Osteoblast (primary cell): Measurements from ENCODE around the gene ASTE1. TPM values are rescaled to one million over a fixed set of nuclear protein-coding genes. Genes with fewer than 3 reads are reported as not detected.

Experiments used
- DNase-seq: peaks from one replicate; pipeline ENCODE4 v3.0.0; 2011; ENCODE audit warnings: low spot score, mixed read lengths; ENCODE audit not compliant: insufficient read length; ENCODE audit errors: missing footprints
- H2AFZ ChIP-seq: 2 replicates; pipeline ENCODE4 v1.6.0; 2011; ENCODE audit warnings: mild to moderate bottlenecking, low read length
- H3K27ac ChIP-seq: 2 replicates; pipeline ENCODE4 v1.5.1; 2011; ENCODE audit warnings: mild to moderate bottlenecking, low read depth, low read length, moderate library complexity
- H3K27me3 ChIP-seq: 2 replicates; pipeline ENCODE4 v1.6.0; 2012; ENCODE audit warnings: mild to moderate bottlenecking, control low read depth, inconsistent platforms, low read length, moderate library complexity; ENCODE audit not compliant: insufficient read depth
- H3K36me3 ChIP-seq: 2 replicates; pipeline ENCODE4 v1.5.1; 2011; ENCODE audit warnings: mild to moderate bottlenecking, low read length, control low read depth, moderate library complexity; ENCODE audit not compliant: insufficient read depth
- H3K4me1 ChIP-seq: 2 replicates; pipeline ENCODE4 v1.5.1; 2011; ENCODE audit warnings: mild to moderate bottlenecking, low read length, control low read depth, moderate library complexity; ENCODE audit not compliant: insufficient read depth
- H3K4me2 ChIP-seq: 2 replicates; pipeline ENCODE4 v1.6.0; 2011; ENCODE audit warnings: mild to moderate bottlenecking, low read length; ENCODE audit not compliant: insufficient read depth
- H3K4me3 ChIP-seq: fragments of 200-600 bp; sonication (generic); 3 replicates; pipeline ENCODE4 v1.5.1; 2012; ENCODE audit warnings: mild to moderate bottlenecking, low read length, inconsistent platforms; ENCODE audit not compliant: insufficient read depth
- H3K79me2 ChIP-seq: 2 replicates; pipeline ENCODE4 v1.6.0; 2012; ENCODE audit warnings: mild to moderate bottlenecking, low read length, control low read depth, inconsistent platforms; ENCODE audit not compliant: insufficient read depth
- H3K9me3 ChIP-seq: 2 replicates; pipeline ENCODE4 v1.5.1; 2011; ENCODE audit warnings: low read depth, low read length, control low read depth
- H4K20me1 ChIP-seq: 2 replicates; pipeline ENCODE4 v1.6.0; 2012; ENCODE audit warnings: mild to moderate bottlenecking, low read length, control low read depth; ENCODE audit not compliant: insufficient read depth
- total RNA-seq: library from RNA; depleted of rRNA; stranded (reverse); fragments of >200 nt; gene quantifications from 2 replicates; pipeline ENCODE4 v1.2.3, GENCODE V29; 2012
- TF ChIP-seq, protein P1 (sequence below): IDR thresholded peaks from 2 replicates; pipeline ENCODE4 v1.5.1; 2011; ENCODE audit warnings: mild to moderate bottlenecking, low read depth, low read length, moderate library complexity; ENCODE audit errors: extremely low read depth

ASTE1 gene
- total RNA-seq, 1 donor: 9.8 TPM

DNA sequence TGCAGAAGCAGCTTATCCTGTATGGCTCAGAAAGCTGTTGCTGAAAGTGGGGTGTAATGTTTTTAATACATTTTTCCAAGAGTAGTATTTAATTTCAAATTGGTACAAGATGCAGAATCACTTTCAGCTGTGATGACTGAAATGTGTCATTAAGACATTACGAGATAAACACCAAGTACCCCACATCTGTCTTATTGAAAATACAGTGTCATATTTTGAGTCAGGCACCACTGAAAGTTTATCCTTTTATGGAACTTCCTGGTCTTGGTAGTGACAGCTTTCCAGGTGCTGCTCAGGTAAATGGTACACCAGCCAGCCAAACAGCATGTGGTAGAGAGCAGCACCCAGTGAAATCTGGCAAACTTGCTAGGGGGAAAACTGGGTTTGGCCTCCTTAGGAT is 16.9 kb downstream of the ASTE1 start:
- no peaks in the 10 kb centered on the region for H3K27me3 ChIP-seq
- H3K79me2 ChIP-seq: no peaks in the 10 kb centered on the region
- H3K36me3 ChIP-seq: peaks cover 38% of the 10 kb centered on the region
- no peak overlapping the region for H3K4me2 ChIP-seq
- H4K20me1 ChIP-seq: no peaks in the 10 kb centered on the region
- H3K27ac ChIP-seq: no peak overlapping the region
- no peak overlapping the region for H2AFZ ChIP-seq
- no peaks in the 10 kb centered on the region for H3K4me1 ChIP-seq
- no peaks in the 10 kb centered on the region for H3K9me3 ChIP-seq
- no peak overlapping the region for H3K4me3 ChIP-seq
- DNase-seq: no peak
- TF ChIP-seq, protein P1, sequence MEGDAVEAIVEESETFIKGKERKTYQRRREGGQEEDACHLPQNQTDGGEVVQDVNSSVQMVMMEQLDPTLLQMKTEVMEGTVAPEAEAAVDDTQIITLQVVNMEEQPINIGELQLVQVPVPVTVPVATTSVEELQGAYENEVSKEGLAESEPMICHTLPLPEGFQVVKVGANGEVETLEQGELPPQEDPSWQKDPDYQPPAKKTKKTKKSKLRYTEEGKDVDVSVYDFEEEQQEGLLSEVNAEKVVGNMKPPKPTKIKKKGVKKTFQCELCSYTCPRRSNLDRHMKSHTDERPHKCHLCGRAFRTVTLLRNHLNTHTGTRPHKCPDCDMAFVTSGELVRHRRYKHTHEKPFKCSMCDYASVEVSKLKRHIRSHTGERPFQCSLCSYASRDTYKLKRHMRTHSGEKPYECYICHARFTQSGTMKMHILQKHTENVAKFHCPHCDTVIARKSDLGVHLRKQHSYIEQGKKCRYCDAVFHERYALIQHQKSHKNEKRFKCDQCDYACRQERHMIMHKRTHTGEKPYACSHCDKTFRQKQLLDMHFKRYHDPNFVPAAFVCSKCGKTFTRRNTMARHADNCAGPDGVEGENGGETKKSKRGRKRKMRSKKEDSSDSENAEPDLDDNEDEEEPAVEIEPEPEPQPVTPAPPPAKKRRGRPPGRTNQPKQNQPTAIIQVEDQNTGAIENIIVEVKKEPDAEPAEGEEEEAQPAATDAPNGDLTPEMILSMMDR: no peak

DNA sequence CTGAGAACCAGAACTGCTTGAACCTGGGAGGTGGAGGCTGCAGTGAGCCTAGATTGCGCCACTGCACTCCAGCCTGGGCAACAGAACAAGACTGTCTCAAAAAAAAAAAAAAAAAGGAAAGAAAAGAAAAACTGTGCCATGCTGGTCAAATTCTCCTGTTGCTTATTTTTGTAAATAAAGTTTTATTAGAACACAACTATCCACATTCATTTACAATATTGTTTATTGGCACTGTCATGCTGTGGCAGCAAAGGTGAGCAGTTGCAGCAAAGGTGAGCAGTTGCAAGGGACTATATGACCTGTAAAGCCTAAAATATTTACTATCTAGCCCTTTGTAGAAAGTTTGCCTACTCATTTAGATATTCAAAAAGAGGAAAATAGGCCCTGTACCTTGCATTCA is 18.3 kb downstream of the ASTE1 start:
- no peak for DNase-seq

DNA sequence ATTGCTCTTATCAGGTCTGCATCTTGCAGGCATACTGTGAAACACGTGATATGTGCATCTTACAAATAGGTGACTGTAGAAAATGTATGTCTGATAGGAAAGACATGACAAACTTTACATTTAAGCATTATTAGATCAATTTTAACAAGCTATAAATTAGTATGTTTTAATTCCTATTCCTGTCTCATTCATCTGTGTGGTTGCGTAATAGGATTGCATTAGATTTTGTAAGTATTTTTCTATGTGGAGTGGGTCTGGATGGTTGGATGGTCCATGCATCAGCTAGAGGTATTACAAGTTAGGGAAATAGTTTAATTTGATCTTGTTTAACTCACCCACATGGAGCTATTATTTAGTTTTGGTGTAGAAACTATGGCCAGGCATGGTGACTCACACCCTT is 18.8 kb downstream of the ASTE1 start:
- peaks cover 32% of the 10 kb centered on the region for H3K36me3 ChIP-seq
- no peaks in the 10 kb centered on the region for H3K27me3 ChIP-seq
- no peak for DNase-seq
- no peaks in the 10 kb centered on the region for H4K20me1 ChIP-seq
- no peak overlapping the region for H3K27ac ChIP-seq
- H3K4me2 ChIP-seq: no peak overlapping the region
- H3K4me1 ChIP-seq: no peaks in the 10 kb centered on the region
- TF ChIP-seq, protein P1: no peak
- no peaks in the 10 kb centered on the region for H3K79me2 ChIP-seq
- no peaks in the 10 kb centered on the region for H3K9me3 ChIP-seq
- no peak overlapping the region for H2AFZ ChIP-seq
- no peak overlapping the region for H3K4me3 ChIP-seq

More for the DNA sequence above, 18.3 kb downstream of the ASTE1 start:
- Histone ChIP-seq H3K4me3 (no peak overlapping the region), H3K27me3 (no peaks in the 10 kb centered on the region), H3K79me2 (no peaks in the 10 kb centered on the region), H2AFZ (no peak overlapping the region), H3K9me3 (no peaks in the 10 kb centered on the region), H3K4me2 (no peak overlapping the region), H3K4me1 (no peaks in the 10 kb centered on the region), H3K36me3 (peaks cover 36% of the 10 kb centered on the region), H4K20me1 (no peaks in the 10 kb centered on the region), H3K27ac (no peak overlapping the region)
- TF ChIP-seq, protein P1: no peak

- Histone ChIP-seq H3K4me1 (no peaks in the 10 kb centered on the region), H3K4me3 (no peak overlapping the region), H3K4me2 (no peak overlapping the region), H4K20me1 (no peaks in the 10 kb centered on the region), H3K36me3 (peaks cover 31% of the 10 kb centered on the region), H3K9me3 (no peaks in the 10 kb centered on the region), H2AFZ (no peak overlapping the region), H3K27me3 (no peaks in the 10 kb centered on the region), H3K27ac (no peak overlapping the region), H3K79me2 (no peaks in the 10 kb centered on the region)
- TF ChIP-seq, protein P1: no peak
- no peak for DNase-seq
Observed at GRCh38 chr3:131007256-131007655, 19.4 kb downstream of the ASTE1 start.
